WTC11 (cell line): Measurements from ENCODE around the gene ATXN1L. TPM values are rescaled to one million over a fixed set of nuclear protein-coding genes. Genes with fewer than 3 reads are reported as not detected.
A peak's percentile ranks its signal among the peaks of the same experiment; 100 is the strongest.

Experiments used
- ATAC-seq: fragments of 200-7000 bp; cut with Tn5 transposase; 2 replicates; pipeline ENCODE4 v1.10.0; 2021; ENCODE audit warnings: mild to moderate bottlenecking, moderate library complexity
- CTCF ChIA-PET: fragments of 300-600 bp; sonication (Branson Sonifier 250); formaldehyde crosslinking; loops from one replicate; lab custom pipeline; 2021; ENCODE audit warnings: antibody characterized with exemption; lab: Charles Lee
- POLR2A ChIA-PET: fragments of 350-600 bp; sonication (Branson Sonifier 250); formaldehyde crosslinking; loops from one replicate; lab custom pipeline; 2021; ENCODE audit warnings: antibody characterized with exemption; lab: Charles Lee
- DNase-seq: peaks from one replicate; pipeline ENCODE4 v3.0.0; 2021; ENCODE audit warnings: low spot score
- H3K27ac Mint-ChIP-seq: 2 replicates; pipeline ENCODE4 v1.8.0; 2021; ENCODE audit warnings: mixed read lengths
- H3K27me3 Mint-ChIP-seq: 2 replicates; pipeline ENCODE4 v1.8.0; 2021; ENCODE audit warnings: low read depth, mild to moderate bottlenecking, moderate library complexity, mixed read lengths
- H3K36me3 Mint-ChIP-seq: 2 replicates; pipeline ENCODE4 v1.8.0; 2021; ENCODE audit warnings: mixed read lengths
- H3K4me1 Mint-ChIP-seq: 2 replicates; pipeline ENCODE4 v1.8.0; 2022; ENCODE audit warnings: mixed read lengths
- H3K4me3 Mint-ChIP-seq: 2 replicates; pipeline ENCODE4 v1.8.0; 2021; ENCODE audit warnings: mild to moderate bottlenecking, moderate library complexity, mixed read lengths
- H3K9me3 Mint-ChIP-seq: 2 replicates; pipeline ENCODE4 v1.8.0; 2021; ENCODE audit warnings: mixed read lengths
- CREB1 ChIP-seq: sonication (generic); formaldehyde crosslinking; IDR thresholded peaks from 2 replicates; pipeline ENCODE4 v1.8.0; 2023; ENCODE audit warnings: mild to moderate bottlenecking, missing genetic modification reagents
- MYBL2 ChIP-seq: sonication (generic); formaldehyde crosslinking; IDR thresholded peaks from 2 replicates; pipeline ENCODE4 v1.8.1; 2023; ENCODE audit warnings: mild to moderate bottlenecking, moderate library complexity, missing genetic modification reagents
- NR1H2 ChIP-seq: sonication (generic); formaldehyde crosslinking; IDR thresholded peaks from 2 replicates; pipeline ENCODE4 v1.9.0; 2021; ENCODE audit warnings: mild to moderate bottlenecking, moderate library complexity, missing genetic modification reagents
- ZNF232 ChIP-seq: sonication (generic); formaldehyde crosslinking; IDR thresholded peaks from 2 replicates; pipeline ENCODE4 v1.8.0; 2022; ENCODE audit warnings: mild to moderate bottlenecking, missing genetic modification reagents
- ZNF317 ChIP-seq: sonication (generic); formaldehyde crosslinking; IDR thresholded peaks from 2 replicates; pipeline ENCODE4 v1.8.1; 2023; ENCODE audit warnings: low read depth, mild to moderate bottlenecking, moderate library complexity, missing genetic modification reagents, borderline replicate concordance
- ZNF671 ChIP-seq: fragments of 250-450 bp; sonication (Bioruptor Pico); IDR thresholded peaks from 2 replicates; pipeline ENCODE4 v1.8.0; 2021; ENCODE audit warnings: mild to moderate bottlenecking
- total RNA-seq: library from RNA; stranded (reverse); gene quantifications from 3 replicates; pipeline ENCODE4 v1.2.3, GENCODE V29; 2021
- TF ChIP-seq, protein P1 (sequence below): sonication (generic); formaldehyde crosslinking; IDR thresholded peaks from 2 replicates; pipeline ENCODE4 v1.8.1; 2023; ENCODE audit warnings: mild to moderate bottlenecking, missing genetic modification reagents, borderline replicate concordance
- TF ChIP-seq, protein P2 (sequence below): sonication (generic); formaldehyde crosslinking; IDR thresholded peaks from 2 replicates; pipeline ENCODE4 v1.8.0; 2023; ENCODE audit warnings: missing genetic modification reagents, mild to moderate bottlenecking, borderline replicate concordance
- TF ChIP-seq, protein P3 (sequence below): fragments of 200-600 bp; IDR thresholded peaks from 2 replicates; pipeline ENCODE4 v1.8.0; 2022; ENCODE audit warnings: antibody characterized with exemption
- TF ChIP-seq, protein P4 (sequence below): sonication (generic); formaldehyde crosslinking; IDR thresholded peaks from 2 replicates; pipeline ENCODE4 v1.8.0; 2023; ENCODE audit warnings: missing genetic modification reagents

Gene ATXN1L
- total RNA-seq, 1 experiment from 2014 or later: 23.2 TPM

DNA sequence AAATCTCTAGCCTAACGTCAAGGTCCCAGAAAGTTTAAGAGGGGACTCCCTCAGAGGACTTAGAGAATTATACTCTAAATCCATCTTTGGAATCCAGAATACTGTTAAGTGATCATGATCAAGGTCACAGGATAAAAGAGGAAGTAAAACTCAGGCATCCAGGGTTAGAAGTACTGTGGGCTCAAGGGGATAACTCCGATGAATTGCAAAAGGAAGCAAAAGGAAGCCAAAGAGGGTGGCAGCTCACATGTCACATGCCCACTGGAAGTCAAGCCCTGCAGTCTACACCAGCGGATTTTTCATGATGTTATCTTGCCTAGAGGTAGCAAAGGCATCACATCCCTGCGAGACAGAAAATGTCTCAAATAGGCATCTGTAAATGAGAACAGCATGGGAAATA, 34.4 kb downstream of the ATXN1L start (continued):
- TF ChIP-seq, protein P1, sequence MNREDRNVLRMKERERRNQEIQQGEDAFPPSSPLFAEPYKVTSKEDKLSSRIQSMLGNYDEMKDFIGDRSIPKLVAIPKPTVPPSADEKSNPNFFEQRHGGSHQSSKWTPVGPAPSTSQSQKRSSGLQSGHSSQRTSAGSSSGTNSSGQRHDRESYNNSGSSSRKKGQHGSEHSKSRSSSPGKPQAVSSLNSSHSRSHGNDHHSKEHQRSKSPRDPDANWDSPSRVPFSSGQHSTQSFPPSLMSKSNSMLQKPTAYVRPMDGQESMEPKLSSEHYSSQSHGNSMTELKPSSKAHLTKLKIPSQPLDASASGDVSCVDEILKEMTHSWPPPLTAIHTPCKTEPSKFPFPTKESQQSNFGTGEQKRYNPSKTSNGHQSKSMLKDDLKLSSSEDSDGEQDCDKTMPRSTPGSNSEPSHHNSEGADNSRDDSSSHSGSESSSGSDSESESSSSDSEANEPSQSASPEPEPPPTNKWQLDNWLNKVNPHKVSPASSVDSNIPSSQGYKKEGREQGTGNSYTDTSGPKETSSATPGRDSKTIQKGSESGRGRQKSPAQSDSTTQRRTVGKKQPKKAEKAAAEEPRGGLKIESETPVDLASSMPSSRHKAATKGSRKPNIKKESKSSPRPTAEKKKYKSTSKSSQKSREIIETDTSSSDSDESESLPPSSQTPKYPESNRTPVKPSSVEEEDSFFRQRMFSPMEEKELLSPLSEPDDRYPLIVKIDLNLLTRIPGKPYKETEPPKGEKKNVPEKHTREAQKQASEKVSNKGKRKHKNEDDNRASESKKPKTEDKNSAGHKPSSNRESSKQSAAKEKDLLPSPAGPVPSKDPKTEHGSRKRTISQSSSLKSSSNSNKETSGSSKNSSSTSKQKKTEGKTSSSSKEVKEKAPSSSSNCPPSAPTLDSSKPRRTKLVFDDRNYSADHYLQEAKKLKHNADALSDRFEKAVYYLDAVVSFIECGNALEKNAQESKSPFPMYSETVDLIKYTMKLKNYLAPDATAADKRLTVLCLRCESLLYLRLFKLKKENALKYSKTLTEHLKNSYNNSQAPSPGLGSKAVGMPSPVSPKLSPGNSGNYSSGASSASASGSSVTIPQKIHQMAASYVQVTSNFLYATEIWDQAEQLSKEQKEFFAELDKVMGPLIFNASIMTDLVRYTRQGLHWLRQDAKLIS: no peak
- TF ChIP-seq ZNF317 (no peak), CREB1 (CRISPR knock-in tag) (no peak), NR1H2 (CRISPR knock-in tag) (no peak), ZNF671 (CRISPR knock-in tag) (no peak)
- TF ChIP-seq, protein P2, sequence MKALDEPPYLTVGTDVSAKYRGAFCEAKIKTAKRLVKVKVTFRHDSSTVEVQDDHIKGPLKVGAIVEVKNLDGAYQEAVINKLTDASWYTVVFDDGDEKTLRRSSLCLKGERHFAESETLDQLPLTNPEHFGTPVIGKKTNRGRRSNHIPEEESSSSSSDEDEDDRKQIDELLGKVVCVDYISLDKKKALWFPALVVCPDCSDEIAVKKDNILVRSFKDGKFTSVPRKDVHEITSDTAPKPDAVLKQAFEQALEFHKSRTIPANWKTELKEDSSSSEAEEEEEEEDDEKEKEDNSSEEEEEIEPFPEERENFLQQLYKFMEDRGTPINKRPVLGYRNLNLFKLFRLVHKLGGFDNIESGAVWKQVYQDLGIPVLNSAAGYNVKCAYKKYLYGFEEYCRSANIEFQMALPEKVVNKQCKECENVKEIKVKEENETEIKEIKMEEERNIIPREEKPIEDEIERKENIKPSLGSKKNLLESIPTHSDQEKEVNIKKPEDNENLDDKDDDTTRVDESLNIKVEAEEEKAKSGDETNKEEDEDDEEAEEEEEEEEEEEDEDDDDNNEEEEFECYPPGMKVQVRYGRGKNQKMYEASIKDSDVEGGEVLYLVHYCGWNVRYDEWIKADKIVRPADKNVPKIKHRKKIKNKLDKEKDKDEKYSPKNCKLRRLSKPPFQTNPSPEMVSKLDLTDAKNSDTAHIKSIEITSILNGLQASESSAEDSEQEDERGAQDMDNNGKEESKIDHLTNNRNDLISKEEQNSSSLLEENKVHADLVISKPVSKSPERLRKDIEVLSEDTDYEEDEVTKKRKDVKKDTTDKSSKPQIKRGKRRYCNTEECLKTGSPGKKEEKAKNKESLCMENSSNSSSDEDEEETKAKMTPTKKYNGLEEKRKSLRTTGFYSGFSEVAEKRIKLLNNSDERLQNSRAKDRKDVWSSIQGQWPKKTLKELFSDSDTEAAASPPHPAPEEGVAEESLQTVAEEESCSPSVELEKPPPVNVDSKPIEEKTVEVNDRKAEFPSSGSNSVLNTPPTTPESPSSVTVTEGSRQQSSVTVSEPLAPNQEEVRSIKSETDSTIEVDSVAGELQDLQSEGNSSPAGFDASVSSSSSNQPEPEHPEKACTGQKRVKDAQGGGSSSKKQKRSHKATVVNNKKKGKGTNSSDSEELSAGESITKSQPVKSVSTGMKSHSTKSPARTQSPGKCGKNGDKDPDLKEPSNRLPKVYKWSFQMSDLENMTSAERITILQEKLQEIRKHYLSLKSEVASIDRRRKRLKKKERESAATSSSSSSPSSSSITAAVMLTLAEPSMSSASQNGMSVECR (CRISPR knock-in tag): no peak
- TF ChIP-seq, all 79 proteins: peak for 0

DNA sequence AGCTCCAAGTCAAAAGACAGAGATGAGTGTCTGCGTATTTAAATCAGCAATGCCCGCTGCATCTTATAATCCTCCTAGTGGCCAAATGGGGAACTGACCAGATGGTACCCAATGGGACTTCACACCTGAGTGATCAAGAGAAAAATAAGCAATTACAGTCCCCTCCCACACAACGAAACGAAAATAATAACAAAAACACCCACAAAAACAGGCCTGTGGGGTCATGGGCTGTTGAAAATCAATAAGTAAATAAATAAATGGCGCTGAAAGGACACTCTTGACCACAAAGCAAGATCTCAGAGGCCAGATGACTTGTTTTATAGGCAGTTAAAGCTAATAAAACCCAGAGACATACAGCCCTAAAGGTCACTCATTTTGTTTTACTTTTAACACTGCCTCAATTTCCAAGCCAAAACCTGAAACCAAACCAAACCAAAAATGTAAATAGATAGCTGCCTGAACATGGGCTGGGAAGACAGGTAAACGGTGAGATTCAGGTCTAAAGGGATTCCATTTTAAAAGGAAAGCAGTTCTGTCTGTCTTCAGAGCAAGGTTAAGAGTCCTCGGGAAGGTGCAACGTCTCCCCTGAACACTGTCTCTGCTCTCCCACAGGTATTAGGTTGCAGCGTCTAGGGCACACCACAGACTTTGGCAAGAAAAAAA, 36.9 kb downstream of the ATXN1L start:
- POLR2A ChIA-PET: interaction anchor here (1.1 to 3.2 kb wide), 4 partner anchors 12 to 74 kb away, joined by 3 to 17 read pairs (median 6); partner anchors contain the start of genes AP1G1 and IST1
- CTCF ChIA-PET: interaction anchor here (0.5 to 3.2 kb wide), 26 partner anchors 9 to 272 kb away, joined by 3 to 27 read pairs (median 4); partner anchors contain the start of genes DHX38, IST1 and TXNL4B
- Mint-ChIP-seq H3K27me3 (no peaks in the 10 kb centered on the region), H3K27ac (peak overlapping the region; percentile 96), H3K4me3 (peak overlapping the region; percentile 76), H3K36me3 (peaks cover 23% of the 10 kb centered on the region), H3K9me3 (no peaks in the 10 kb centered on the region), H3K4me1 (peaks cover 37% of the 10 kb centered on the region)
- ATAC-seq (peak; percentile 9), DNase-seq (peak; percentile 71)
- TF ChIP-seq ZNF232 (CRISPR knock-in tag): no peak
- TF ChIP-seq, protein P3, sequence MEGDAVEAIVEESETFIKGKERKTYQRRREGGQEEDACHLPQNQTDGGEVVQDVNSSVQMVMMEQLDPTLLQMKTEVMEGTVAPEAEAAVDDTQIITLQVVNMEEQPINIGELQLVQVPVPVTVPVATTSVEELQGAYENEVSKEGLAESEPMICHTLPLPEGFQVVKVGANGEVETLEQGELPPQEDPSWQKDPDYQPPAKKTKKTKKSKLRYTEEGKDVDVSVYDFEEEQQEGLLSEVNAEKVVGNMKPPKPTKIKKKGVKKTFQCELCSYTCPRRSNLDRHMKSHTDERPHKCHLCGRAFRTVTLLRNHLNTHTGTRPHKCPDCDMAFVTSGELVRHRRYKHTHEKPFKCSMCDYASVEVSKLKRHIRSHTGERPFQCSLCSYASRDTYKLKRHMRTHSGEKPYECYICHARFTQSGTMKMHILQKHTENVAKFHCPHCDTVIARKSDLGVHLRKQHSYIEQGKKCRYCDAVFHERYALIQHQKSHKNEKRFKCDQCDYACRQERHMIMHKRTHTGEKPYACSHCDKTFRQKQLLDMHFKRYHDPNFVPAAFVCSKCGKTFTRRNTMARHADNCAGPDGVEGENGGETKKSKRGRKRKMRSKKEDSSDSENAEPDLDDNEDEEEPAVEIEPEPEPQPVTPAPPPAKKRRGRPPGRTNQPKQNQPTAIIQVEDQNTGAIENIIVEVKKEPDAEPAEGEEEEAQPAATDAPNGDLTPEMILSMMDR: peak; percentile 83

DNA sequence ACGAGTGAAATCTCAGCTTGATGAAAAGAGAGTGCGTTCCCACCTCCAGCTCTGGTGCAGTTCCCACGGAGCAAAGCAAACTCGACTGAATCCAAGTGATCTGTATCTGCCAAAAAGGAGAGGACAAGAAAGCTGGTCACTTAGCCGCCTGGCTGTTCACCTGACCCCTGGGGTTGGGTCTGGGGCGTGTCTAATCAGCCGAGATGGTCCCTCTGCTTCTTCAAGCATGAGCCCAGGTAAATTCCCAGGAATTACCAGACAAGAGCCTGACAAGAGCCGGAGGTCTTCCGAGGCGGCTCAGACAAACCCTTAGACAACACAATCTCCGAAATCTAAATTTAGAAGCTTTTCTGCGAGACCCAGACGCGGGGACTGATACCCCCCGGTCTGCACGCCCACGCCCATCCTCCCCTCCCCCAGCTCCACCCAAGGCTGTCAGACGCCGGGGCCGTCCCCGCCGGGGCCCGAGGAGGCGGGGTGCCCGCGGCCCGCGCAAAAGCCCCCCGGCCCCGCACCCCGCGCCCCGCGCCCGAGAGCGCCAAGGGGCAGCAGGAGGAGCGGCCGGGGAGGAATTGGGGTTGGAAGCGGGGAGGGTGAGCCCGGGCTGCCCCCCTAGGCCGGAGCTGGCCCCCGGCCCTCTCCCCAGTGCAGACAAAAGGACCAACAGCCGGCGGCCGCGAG, 37.5 kb downstream of the ATXN1L start:
- ChIA-PET CTCF (interaction anchor here (0.7 to 3.2 kb wide), 22 partner anchors 8 to 272 kb away, joined by 3 to 27 read pairs (median 5); partner anchors contain the start of genes AP1G1, DHX38, IST1 and TXNL4B), POLR2A (interaction anchor here (0.8 to 3.2 kb wide), 5 partner anchors 11 to 75 kb away, joined by 3 to 17 read pairs (median 5); partner anchors contain the start of genes AP1G1 and IST1)
- DNase-seq (peak; percentile 67), ATAC-seq (peak; percentile 31)
- Mint-ChIP-seq H3K4me3 (peak overlapping the region; percentile 76), H3K36me3 (peaks cover 21% of the 10 kb centered on the region), H3K27me3 (no peaks in the 10 kb centered on the region), H3K9me3 (no peaks in the 10 kb centered on the region), H3K27ac (peak overlapping the region; percentile 96), H3K4me1 (peaks cover 37% of the 10 kb centered on the region)
- TF ChIP-seq, protein P2 (CRISPR knock-in tag): no peak
- TF ChIP-seq, protein P4, sequence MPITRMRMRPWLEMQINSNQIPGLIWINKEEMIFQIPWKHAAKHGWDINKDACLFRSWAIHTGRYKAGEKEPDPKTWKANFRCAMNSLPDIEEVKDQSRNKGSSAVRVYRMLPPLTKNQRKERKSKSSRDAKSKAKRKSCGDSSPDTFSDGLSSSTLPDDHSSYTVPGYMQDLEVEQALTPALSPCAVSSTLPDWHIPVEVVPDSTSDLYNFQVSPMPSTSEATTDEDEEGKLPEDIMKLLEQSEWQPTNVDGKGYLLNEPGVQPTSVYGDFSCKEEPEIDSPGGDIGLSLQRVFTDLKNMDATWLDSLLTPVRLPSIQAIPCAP (CRISPR knock-in tag): no peak
- no peak for TF ChIP-seq MYBL2
